Measurements from ENCODE around the gene CBY2. TPM values are rescaled to one million over a fixed set of nuclear protein-coding genes. Genes with fewer than 3 reads are reported as not detected.

The CBY2 gene
- total RNA-seq, 2 donors from 2014 or later: 0.31 TPM; not detected in 1

GRCh38 chr13:45696610-45697226, 5.4 kb upstream of the CBY2 start:
- intact Hi-C loops (cut with DNase I, micrococcal nuclease): loop anchor here in 1 of 2 donors (2.0 kb wide), 1 partner anchor 30 kb away; no protein-coding TSS in a partner anchor
- no peak for ATAC-seq
- no peak for DNase-seq

- no peak for ATAC-seq
- intact Hi-C loops (cut with DNase I, micrococcal nuclease): no loop called here
- no peak for DNase-seq
Measured at GRCh38 chr13:45700971-45701900, 884 bp upstream of the CBY2 start.

GRCh38 chr13:45702869-45703391, 810 bp downstream of the CBY2 start:
- ATAC-seq (no peak), DNase-seq (no peak)
- intact Hi-C loops (cut with DNase I, micrococcal nuclease): no loop called here

GRCh38 chr13:45704211-45704739, 2.2 kb downstream of the CBY2 start:
- ATAC-seq (no peak), DNase-seq (no peak)
- intact Hi-C loops (cut with DNase I, micrococcal nuclease): no loop called here

GRCh38 chr13:45704854-45705695, 3.0 kb downstream of the CBY2 start:
- intact Hi-C loops (cut with DNase I, micrococcal nuclease): no loop called here
- DNase-seq (no peak), ATAC-seq (no peak)

GRCh38 chr13:45705918-45706317, 3.8 kb downstream of the CBY2 start:
- intact Hi-C loops (cut with DNase I, micrococcal nuclease): no loop called here

GRCh38 chr13:45707516-45708100, 5.5 kb downstream of the CBY2 start:
- intact Hi-C loops (cut with DNase I, micrococcal nuclease): no loop called here
- no peak for ATAC-seq
- no peak for DNase-seq

More at GRCh38 chr13:45705918-45706317, 3.8 kb downstream of the CBY2 start:
- DNase-seq (no peak), ATAC-seq (no peak)

- DNase-seq (no peak), ATAC-seq (no peak)
- intact Hi-C loops (cut with DNase I, micrococcal nuclease): no loop called here
Measured at GRCh38 chr13:45711951-45712350, 9.8 kb downstream of the CBY2 start.

- intact Hi-C loops (cut with DNase I, micrococcal nuclease): no loop called here
Measured at GRCh38 chr13:45713106-45713690, 11.1 kb downstream of the CBY2 start.

GRCh38 chr13:45713721-45714120, 11.6 kb downstream of the CBY2 start:
- no peak for DNase-seq
- no peak for ATAC-seq
- intact Hi-C loops (cut with DNase I, micrococcal nuclease): no loop called here

More at GRCh38 chr13:45713106-45713690, 11.1 kb downstream of the CBY2 start:
- DNase-seq (no peak), ATAC-seq (no peak)

- no peak for DNase-seq
- ATAC-seq: no peak
- intact Hi-C loops (cut with DNase I, micrococcal nuclease): no loop called here
Measured at GRCh38 chr13:45714170-45714569, 12.1 kb downstream of the CBY2 start.

GRCh38 chr13:45715351-45715750, 13.2 kb downstream of the CBY2 start:
- DNase-seq (no peak), ATAC-seq (no peak)
- intact Hi-C loops (cut with DNase I, micrococcal nuclease): no loop called here

GRCh38 chr13:45717349-45717748, 15.2 kb downstream of the CBY2 start:
- intact Hi-C loops (cut with DNase I, micrococcal nuclease): no loop called here
- ATAC-seq: no peak
- no peak for DNase-seq

- intact Hi-C loops (cut with DNase I, micrococcal nuclease): no loop called here
- ATAC-seq: no peak
- no peak for DNase-seq
Measured at GRCh38 chr13:45718063-45718462, 15.9 kb downstream of the CBY2 start.

- DNase-seq: no peak
- ATAC-seq: no peak
- intact Hi-C loops (cut with DNase I, micrococcal nuclease): no loop called here
Measured at GRCh38 chr13:45718992-45719391, 16.9 kb downstream of the CBY2 start.

GRCh38 chr13:45721203-45721731, 19.1 kb downstream of the CBY2 start:
- DNase-seq (no peak), ATAC-seq (no peak)
- intact Hi-C loops (cut with DNase I, micrococcal nuclease): no loop called here

GRCh38 chr13:45723798-45724197, 21.7 kb downstream of the CBY2 start:
- intact Hi-C loops (cut with DNase I, micrococcal nuclease): no loop called here
- ATAC-seq (no peak), DNase-seq (no peak)

GRCh38 chr13:45728759-45729158, 26.6 kb downstream of the CBY2 start:
- intact Hi-C loops (cut with DNase I, micrococcal nuclease): no loop called here
- DNase-seq (no peak), ATAC-seq (no peak)
